NB4 (cell line): Measurements from ENCODE around the gene GSK3A.

Experiments used
- DNase-seq: peaks from one replicate; pipeline ENCODE4 v3.0.0; 2010; ENCODE audit warnings: low read depth
- H3K4me3 ChIP-seq: one replicate; pipeline ENCODE4 v1.5.1; 2011; ENCODE audit warnings: mild to moderate bottlenecking, low read depth, low read length, moderate library complexity
- CTCF ChIP-seq: IDR thresholded peaks from one replicate; pipeline ENCODE4 v1.5.1; 2012; ENCODE audit warnings: low read depth, low read length
- MAX ChIP-seq: IDR thresholded peaks from 2 replicates; pipeline ENCODE4 v1.6.1; 2011; ENCODE audit warnings: low read depth, low read length
- MYC ChIP-seq: IDR thresholded peaks from 2 replicates; pipeline ENCODE4 v1.6.1; 2011; ENCODE audit warnings: low read depth, low read length
- POLR2A ChIP-seq: IDR thresholded peaks from 2 replicates; pipeline ENCODE4 v1.6.1; 2011; ENCODE audit warnings: mild to moderate bottlenecking; ENCODE audit not compliant: insufficient read length; ENCODE audit errors: extremely low read depth

Gene GSK3A

GRCh38 chr19:42285541-42285941 is 43.1 kb upstream of the GSK3A start:
- peak overlapping the region; percentile 64 for H3K4me3 ChIP-seq
- no peak for DNase-seq
- TF ChIP-seq CTCF = no peak
- TF ChIP-seq POLR2A = no peak
- no peak for TF ChIP-seq MYC
- no peak for TF ChIP-seq MAX

- no peak for DNase-seq
- no peak for TF ChIP-seq MAX
- TF ChIP-seq MYC = no peak
- H3K4me3 ChIP-seq = peak overlapping the region; percentile 64
These were observed 42.4 kb upstream of the GSK3A start for GRCh38 chr19:42284591-42285341.

- H3K4me3 ChIP-seq = no peak overlapping the region
- DNase-seq = peak; percentile 74
- TF ChIP-seq CTCF = no peak
- peak; percentile 13 for TF ChIP-seq POLR2A
These were observed 41.7 kb upstream of the GSK3A start for GRCh38 chr19:42284066-42284501.

- TF ChIP-seq POLR2A (no peak), MAX (no peak), CTCF (no peak), MYC (no peak)
- peak; percentile 91 for DNase-seq
- peak overlapping the region; percentile 16 for H3K4me3 ChIP-seq
These were observed 41.0 kb upstream of the GSK3A start for GRCh38 chr19:42283188-42284065.

GRCh38 chr19:42282819-42283187 is 40.4 kb upstream of the GSK3A start:
- TF ChIP-seq MYC = no peak
- no peak for TF ChIP-seq CTCF
- TF ChIP-seq MAX = no peak
- no peak for TF ChIP-seq POLR2A
- H3K4me3 ChIP-seq = no peak overlapping the region
- DNase-seq = no peak
